HepG2 (cell line): Measurements from ENCODE around the gene ULK3.

Experiments
- ATF1 ChIP-seq: IDR thresholded peaks from 2 replicates; pipeline ENCODE4 v1.6.1; 2016; ENCODE audit warnings: mild to moderate bottlenecking, control low read depth
- CCAR2 ChIP-seq: fragments of 200-400 bp; formaldehyde crosslinking; optimal IDR thresholded peaks from 2 replicates; pipeline ENCODE3; 2018; ENCODE audit warnings: low read depth, mild to moderate bottlenecking, low read length, moderate library complexity
- EP300 ChIP-seq, 3 experiments: sonication (generic) in 1 of 3; formaldehyde crosslinking in 1 of 3; IDR thresholded peaks; 2 replicates each; pipeline versions ENCODE4 v1.5.1 to v1.6.1; 2011 to 2020; ENCODE audit warnings: low read depth in 2 of 3, low read length in 2 of 3, borderline replicate concordance in 1 of 3, improper control_type of control experiment in 1 of 3, mild to moderate bottlenecking in 1 of 3, missing genetic modification reagents in 1 of 3, moderate library complexity in 1 of 3
- GABPA ChIP-seq, 2 experiments: IDR thresholded peaks; 2 replicates each; pipeline ENCODE4 v1.6.1; 2011 to 2016; ENCODE audit warnings: low read depth in 2 of 2, low read length in 1 of 2, missing biosample characterization in 1 of 2, missing genetic modification characterization in 1 of 2
- HNRNPLL ChIP-seq: fragments of 200-400 bp; formaldehyde crosslinking; IDR thresholded peaks from 2 replicates; pipeline ENCODE4 v1.6.1; 2017; ENCODE audit warnings: mild to moderate bottlenecking, low read depth, low read length; ENCODE audit not compliant: poor library complexity, severe bottlenecking
- HOXA3 ChIP-seq: sonication (generic); formaldehyde crosslinking; IDR thresholded peaks from 2 replicates; pipeline ENCODE4 v1.5.0; 2020; ENCODE audit warnings: missing genetic modification reagents
- JUN ChIP-seq: sonication (generic); formaldehyde crosslinking; IDR thresholded peaks from 2 replicates; pipeline ENCODE4 v1.4.0; 2020; ENCODE audit warnings: mild to moderate bottlenecking, missing genetic modification reagents
- MAX ChIP-seq: IDR thresholded peaks from 2 replicates; pipeline ENCODE4 v1.6.1; 2012; ENCODE audit warnings: inconsistent platforms
- PPARG ChIP-seq: conservative IDR thresholded peaks from 2 replicates; pipeline ENCODE4 v1.6.1; 2016; ENCODE audit warnings: missing biosample characterization, missing genetic modification reagents
- TAF1 ChIP-seq: sonication (generic); formaldehyde crosslinking; IDR thresholded peaks from 2 replicates; pipeline ENCODE4 v1.4.0; 2020; ENCODE audit warnings: missing genetic modification reagents
- ZNF605 ChIP-seq: sonication (generic); formaldehyde crosslinking; IDR thresholded peaks from 2 replicates; pipeline ENCODE4 v1.8.0; 2022; ENCODE audit warnings: mild to moderate bottlenecking, missing genetic modification reagents
- TF ChIP-seq, protein P1 (sequence below): sonication (generic); formaldehyde crosslinking; IDR thresholded peaks from 2 replicates; pipeline ENCODE4 v1.4.0; 2020; ENCODE audit warnings: missing genetic modification reagents
- TF ChIP-seq, protein P2 (sequence below), 2 experiments: sonication (generic) in 1 of 2; formaldehyde crosslinking in 1 of 2; IDR thresholded peaks; 2 replicates each; pipeline versions ENCODE4 v1.5.1 to v1.6.1; 2011 to 2020; ENCODE audit warnings: borderline replicate concordance in 1 of 2, low read depth in 1 of 2, low read length in 1 of 2, mild to moderate bottlenecking in 1 of 2, missing genetic modification reagents in 1 of 2, moderate library complexity in 1 of 2
- TF ChIP-seq, protein P3 (sequence below): sonication (generic); formaldehyde crosslinking; IDR thresholded peaks from 2 replicates; pipeline ENCODE4 v1.5.0; 2020; ENCODE audit warnings: mild to moderate bottlenecking, missing genetic modification reagents, moderate library complexity

- peak; percentile 66 for TF ChIP-seq HNRNPLL
- 0 out of 2 replicates have a peak, but pooled peaks have one; percentile 53 for TF ChIP-seq JUN
- TF ChIP-seq, protein P1, sequence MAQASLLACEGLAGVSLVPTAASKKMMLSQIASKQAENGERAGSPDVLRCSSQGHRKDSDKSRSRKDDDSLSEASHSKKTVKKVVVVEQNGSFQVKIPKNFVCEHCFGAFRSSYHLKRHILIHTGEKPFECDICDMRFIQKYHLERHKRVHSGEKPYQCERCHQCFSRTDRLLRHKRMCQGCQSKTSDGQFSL (CRISPR knock-in tag): peak; percentile 88
- TF ChIP-seq TAF1 (CRISPR knock-in tag): peak; percentile 76; the same call in 1 of the 2 replicates
- TF ChIP-seq MAX: peak; percentile 37; the same call in 1 of the 2 replicates
- TF ChIP-seq GABPA (IDR thresholded peaks at IDR 0.05; ENCODE audit: low read depth, low read length): peak; percentile 53
- peak; percentile 77 for TF ChIP-seq GABPA (CRISPR knock-in tag; IDR thresholded peaks at IDR 0.05; ENCODE audit: low read depth)
- 0 out of 4 replicates have a peak, but pooled peaks of 1 of the 2 experiments have one; percentile 40 for TF ChIP-seq EP300 (IDR thresholded peaks at IDR 0.05; ENCODE audit: low read depth in 2 of 2, low read length in 2 of 2)
- no peak for TF ChIP-seq EP300 (CRISPR knock-in tag; IDR thresholded peaks at IDR 0.05; ENCODE audit: borderline replicate concordance)
- peak; percentile 77 for TF ChIP-seq ATF1
- TF ChIP-seq HOXA3: peak; percentile 53
- no peak for TF ChIP-seq CCAR2
- TF ChIP-seq ZNF605 (CRISPR knock-in tag): no peak
- TF ChIP-seq, protein P2, sequence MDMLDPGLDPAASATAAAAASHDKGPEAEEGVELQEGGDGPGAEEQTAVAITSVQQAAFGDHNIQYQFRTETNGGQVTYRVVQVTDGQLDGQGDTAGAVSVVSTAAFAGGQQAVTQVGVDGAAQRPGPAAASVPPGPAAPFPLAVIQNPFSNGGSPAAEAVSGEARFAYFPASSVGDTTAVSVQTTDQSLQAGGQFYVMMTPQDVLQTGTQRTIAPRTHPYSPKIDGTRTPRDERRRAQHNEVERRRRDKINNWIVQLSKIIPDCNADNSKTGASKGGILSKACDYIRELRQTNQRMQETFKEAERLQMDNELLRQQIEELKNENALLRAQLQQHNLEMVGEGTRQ (IDR thresholded peaks at IDR 0.05; ENCODE audit: low read depth, low read length): no peak
- TF ChIP-seq, protein P2 (CRISPR knock-in tag; IDR thresholded peaks at IDR 0.05; ENCODE audit: borderline replicate concordance): no peak
- TF ChIP-seq, protein P3, sequence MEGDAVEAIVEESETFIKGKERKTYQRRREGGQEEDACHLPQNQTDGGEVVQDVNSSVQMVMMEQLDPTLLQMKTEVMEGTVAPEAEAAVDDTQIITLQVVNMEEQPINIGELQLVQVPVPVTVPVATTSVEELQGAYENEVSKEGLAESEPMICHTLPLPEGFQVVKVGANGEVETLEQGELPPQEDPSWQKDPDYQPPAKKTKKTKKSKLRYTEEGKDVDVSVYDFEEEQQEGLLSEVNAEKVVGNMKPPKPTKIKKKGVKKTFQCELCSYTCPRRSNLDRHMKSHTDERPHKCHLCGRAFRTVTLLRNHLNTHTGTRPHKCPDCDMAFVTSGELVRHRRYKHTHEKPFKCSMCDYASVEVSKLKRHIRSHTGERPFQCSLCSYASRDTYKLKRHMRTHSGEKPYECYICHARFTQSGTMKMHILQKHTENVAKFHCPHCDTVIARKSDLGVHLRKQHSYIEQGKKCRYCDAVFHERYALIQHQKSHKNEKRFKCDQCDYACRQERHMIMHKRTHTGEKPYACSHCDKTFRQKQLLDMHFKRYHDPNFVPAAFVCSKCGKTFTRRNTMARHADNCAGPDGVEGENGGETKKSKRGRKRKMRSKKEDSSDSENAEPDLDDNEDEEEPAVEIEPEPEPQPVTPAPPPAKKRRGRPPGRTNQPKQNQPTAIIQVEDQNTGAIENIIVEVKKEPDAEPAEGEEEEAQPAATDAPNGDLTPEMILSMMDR (CRISPR knock-in tag): no peak
- no peak for TF ChIP-seq PPARG (CRISPR knock-in tag)
Measured at GRCh38 chr15:74873036-74873755, 30.2 kb upstream of the ULK3 start, which contains the start of gene SCAMP2.
